Keratinocyte (primary cell): Measurements from ENCODE around the gene THRAP3. TPM values are rescaled to one million over a fixed set of nuclear protein-coding genes. Genes with fewer than 3 reads are reported as not detected.
A peak's percentile ranks its signal among the peaks of the same experiment; 100 is the strongest.

Source experiments
- DNase-seq: peaks from one replicate; pipeline ENCODE4 v3.0.0-alpha.2; 2011; ENCODE audit warnings: low read depth, missing footprints, low spot score
- FAIRE-seq: peaks from 2 replicates; lab custom pipeline; 2011; peaks lifted over from hg19 to GRCh38; lab: Jason Lieb, UNC
- H2AFZ ChIP-seq: 2 replicates; pipeline ENCODE4 v1.6.0; 2012; ENCODE audit warnings: low read length, control low read depth, inconsistent platforms; ENCODE audit not compliant: control insufficient read depth
- H3K27ac ChIP-seq: 2 replicates; pipeline ENCODE4 v1.5.1; 2011; ENCODE audit warnings: low read length; ENCODE audit not compliant: control insufficient read depth, insufficient read depth
- H3K27me3 ChIP-seq: 3 replicates; pipeline ENCODE4 v1.6.0; 2011; ENCODE audit warnings: low read length; ENCODE audit not compliant: control insufficient read depth, insufficient read depth; ENCODE audit errors: extremely low read depth
- H3K36me3 ChIP-seq, 2 experiments: 2 replicates in 1 of 2; 3 replicates in 1 of 2; pipeline ENCODE4 v1.5.1; 2011; ENCODE audit warnings: low read length in 2 of 2, mild to moderate bottlenecking in 1 of 2; ENCODE audit not compliant: control insufficient read depth in 2 of 2, insufficient read depth in 2 of 2; ENCODE audit errors: extremely low read depth in 1 of 2
- H3K4me1 ChIP-seq: 3 replicates; pipeline ENCODE4 v1.5.1; 2011; ENCODE audit warnings: low read length; ENCODE audit not compliant: control insufficient read depth, insufficient read depth; ENCODE audit errors: extremely low read depth
- H3K4me2 ChIP-seq: 3 replicates; pipeline ENCODE4 v1.6.0; 2011; ENCODE audit warnings: low read depth, low read length; ENCODE audit not compliant: control insufficient read depth, insufficient read depth; ENCODE audit errors: extremely low read depth
- H3K4me3 ChIP-seq, 3 experiments: fragments of 200-600 bp in 1 of 3; sonication (generic) in 1 of 3; 2 replicates in 2 of 3; 3 replicates in 1 of 3; pipeline ENCODE4 v1.5.1; 2011 to 2016; ENCODE audit warnings: low read length in 3 of 3, mild to moderate bottlenecking in 3 of 3, control low read depth in 2 of 3, inconsistent platforms in 1 of 3, low read depth in 1 of 3, mixed read lengths in 1 of 3, mixed run types in 1 of 3, moderate library complexity in 1 of 3; ENCODE audit not compliant: control insufficient read depth in 2 of 3, insufficient read depth in 2 of 3; ENCODE audit errors: extremely low read depth in 1 of 3
- H3K79me2 ChIP-seq: 2 replicates; pipeline ENCODE4 v1.6.0; 2012; ENCODE audit warnings: low read length; ENCODE audit not compliant: control insufficient read depth, insufficient read depth
- H3K9ac ChIP-seq: 3 replicates; pipeline ENCODE4 v1.6.0; 2011; ENCODE audit warnings: low read length; ENCODE audit not compliant: control insufficient read depth, insufficient read depth; ENCODE audit errors: extremely low read depth
- H3K9me1 ChIP-seq: 3 replicates; pipeline ENCODE4 v1.6.0; 2011; ENCODE audit warnings: low read length; ENCODE audit not compliant: control insufficient read depth, insufficient read depth; ENCODE audit errors: extremely low read depth
- H3K9me3 ChIP-seq: 2 replicates; pipeline ENCODE4 v1.5.1; 2012; ENCODE audit warnings: low read depth, low read length; ENCODE audit not compliant: control insufficient read depth
- H4K20me1 ChIP-seq: 3 replicates; pipeline ENCODE4 v1.6.0; 2011; ENCODE audit warnings: low read length; ENCODE audit not compliant: control insufficient read depth, insufficient read depth; ENCODE audit errors: extremely low read depth
- CTCF ChIP-seq, 3 experiments: IDR thresholded peaks in 1 of 3; conservative IDR thresholded peaks in 1 of 3; optimal IDR thresholded peaks in 1 of 3; 2 replicates in 2 of 3; 3 replicates in 1 of 3; pipeline versions ENCODE3 to v1.5.1; 2011; ENCODE audit warnings: low read length in 3 of 3, mild to moderate bottlenecking in 3 of 3, moderate library complexity in 2 of 3, control low read depth in 1 of 3, inconsistent platforms in 1 of 3; ENCODE audit not compliant: insufficient read depth in 2 of 3; ENCODE audit errors: extremely low read depth in 1 of 3
- EZH2 ChIP-seq: IDR thresholded peaks from one replicate; pipeline ENCODE4 v1.6.1; 2012; ENCODE audit warnings: inconsistent platforms, mild to moderate bottlenecking, low read length, moderate library complexity
- dilution Hi-C: fragments of 300-500 bp; cut with MboI; formaldehyde crosslinking; loops from one replicate; pipeline ENCODE4 v1.7.0; 2020; ENCODE audit warnings: low sequenced_read_pairs; ENCODE audit not compliant: extremely low pct_ligation_motif_present
- polyA plus RNA-seq, 5 experiments: library from polyadenylated mRNA; depleted of rRNA in 3 of 5; stranded (reverse) in 3 of 5; stranded (forward) in 1 of 5; unstranded in 1 of 5; fragments of >200 nt; gene quantifications; 1 replicate in 1 of 5; 2 replicates in 3 of 5; 3 replicates in 1 of 5; pipeline versions ENCODE4 v1.2.1 to v1.2.3, GENCODE V29; 2011 to 2012; ENCODE audit warnings: missing spikeins in 2 of 5, low read depth in 1 of 5, low replicate concordance in 1 of 5

The THRAP3 gene
- polyA plus RNA-seq, 1 donor (not counting 4 experiments of a cell fraction or from before 2014, with no cell fraction given): 79.6 TPM

- FAIRE-seq (peak; percentile 91), DNase-seq (peak; percentile 71)
- no peak overlapping the region for H3K9ac ChIP-seq
- H2AFZ ChIP-seq: no peak overlapping the region
- H3K4me2 ChIP-seq: peak overlapping the region; percentile 11
- no peaks in the 10 kb centered on the region for H3K9me3 ChIP-seq
- no peak overlapping the region for H3K4me3 ChIP-seq
- peaks cover 0 to 1% of the 10 kb centered on the region in 2 experiments for H3K36me3 ChIP-seq
- dilution Hi-C loops: no loop called here
- no peak overlapping the region for H3K27ac ChIP-seq
- H3K4me1 ChIP-seq: peaks cover 16% of the 10 kb centered on the region
- no peaks in the 10 kb centered on the region for H3K27me3 ChIP-seq
- TF ChIP-seq CTCF (optimal IDR thresholded peaks at IDR 0.05 in 1 of 3, IDR thresholded peaks at IDR 0.05 in 1 of 3, conservative IDR thresholded peaks at IDR 0.05 in 1 of 3; ENCODE audit: extremely low read depth in 1 of 3, insufficient read depth in 2 of 3, low read length in 3 of 3): no peak
- no peak for TF ChIP-seq EZH2
- no peaks in the 10 kb centered on the region for H4K20me1 ChIP-seq
- no peaks in the 10 kb centered on the region for H3K9me1 ChIP-seq
- H3K79me2 ChIP-seq: no peaks in the 10 kb centered on the region
Observed at GRCh38 chr1:36327421-36328087, 103.3 kb downstream of the THRAP3 start.

GRCh38 chr1:36328088-36328480 is 103.8 kb downstream of the THRAP3 start:
- no peak for TF ChIP-seq CTCF (optimal IDR thresholded peaks at IDR 0.05 in 1 of 3, IDR thresholded peaks at IDR 0.05 in 1 of 3, conservative IDR thresholded peaks at IDR 0.05 in 1 of 3; ENCODE audit: extremely low read depth in 1 of 3, insufficient read depth in 2 of 3, low read length in 3 of 3)
- FAIRE-seq (no peak), DNase-seq (no peak)
- no peaks in the 10 kb centered on the region for H3K79me2 ChIP-seq
- no peak overlapping the region for H2AFZ ChIP-seq
- dilution Hi-C loops: no loop called here
- H3K27me3 ChIP-seq: no peaks in the 10 kb centered on the region
- no peak overlapping the region for H3K4me2 ChIP-seq
- no peaks in the 10 kb centered on the region for H3K9me1 ChIP-seq
- H4K20me1 ChIP-seq: no peaks in the 10 kb centered on the region
- no peaks in the 10 kb centered on the region for H3K9me3 ChIP-seq
- no peak overlapping the region for H3K4me3 ChIP-seq
- H3K36me3 ChIP-seq: peaks cover 0 to 1% of the 10 kb centered on the region in 2 experiments
- H3K9ac ChIP-seq: no peak overlapping the region
- H3K4me1 ChIP-seq: peaks cover 16% of the 10 kb centered on the region
- H3K27ac ChIP-seq: no peak overlapping the region
